Fibroblast of skin of back (primary cell): Measurements from ENCODE around the gene ARHGAP22.
A peak's percentile ranks its signal among the peaks of the same experiment; 100 is the strongest.

Experiments
- DNase-seq: peaks from one replicate; pipeline ENCODE4 v3.0.0-alpha.2; 2013

The ARHGAP22 gene

GRCh38 chr10:48633381-48634197 is 28.7 kb upstream of the ARHGAP22 start:
- DNase-seq, result no peak

- no peak for DNase-seq
Observed at GRCh38 chr10:48632166-48632565, 27.3 kb upstream of the ARHGAP22 start.

- DNase-seq, result no peak
Observed at GRCh38 chr10:48627984-48628609, 23.2 kb upstream of the ARHGAP22 start.

- no peak for DNase-seq
Observed at GRCh38 chr10:48626986-48627731, 22.3 kb upstream of the ARHGAP22 start.

- peak; percentile 15 for DNase-seq
Observed at GRCh38 chr10:48626447-48626846, 21.6 kb upstream of the ARHGAP22 start.

GRCh38 chr10:48625826-48626134 is 20.9 kb upstream of the ARHGAP22 start:
- DNase-seq, result no peak

- DNase-seq, result no peak
Observed at GRCh38 chr10:48623607-48624132, 18.8 kb upstream of the ARHGAP22 start.

- no peak for DNase-seq
Observed at GRCh38 chr10:48623009-48623408, 18.1 kb upstream of the ARHGAP22 start.

- DNase-seq, result no peak
Observed at GRCh38 chr10:48620719-48621118, 15.8 kb upstream of the ARHGAP22 start.

- no peak for DNase-seq
Observed at GRCh38 chr10:48616436-48616835, 11.6 kb upstream of the ARHGAP22 start.

- peak; percentile 76 for DNase-seq
Observed at GRCh38 chr10:48614481-48615390, 9.9 kb upstream of the ARHGAP22 start.

- no peak for DNase-seq
Observed at GRCh38 chr10:48613016-48613415, 8.1 kb upstream of the ARHGAP22 start.

- peak; percentile 57 for DNase-seq
Observed at GRCh38 chr10:48612236-48612943, 7.5 kb upstream of the ARHGAP22 start.

- no peak for DNase-seq
Observed at GRCh38 chr10:48611133-48611532, 6.3 kb upstream of the ARHGAP22 start.

GRCh38 chr10:48610585-48611093 is 5.8 kb upstream of the ARHGAP22 start:
- DNase-seq, result no peak

GRCh38 chr10:48609899-48610584 is 5.2 kb upstream of the ARHGAP22 start:
- DNase-seq, result no peak

- no peak for DNase-seq
Observed at GRCh38 chr10:48609441-48609840, 4.6 kb upstream of the ARHGAP22 start.

GRCh38 chr10:48608976-48609375 is 4.1 kb upstream of the ARHGAP22 start:
- no peak for DNase-seq

- peak; percentile 28 for DNase-seq
Observed at GRCh38 chr10:48608279-48608681, 3.4 kb upstream of the ARHGAP22 start.

GRCh38 chr10:48607356-48608278 is 2.7 kb upstream of the ARHGAP22 start:
- peak; percentile 22 for DNase-seq
